ENCODE results near the gene SLAMF7. TPM values are rescaled to one million over a fixed set of nuclear protein-coding genes. Genes with fewer than 3 reads are reported as not detected.

SLAMF7 gene
- total RNA-seq, 3 donors from 2014 or later (not counting 1 experiment from before 2014, with no cell fraction given): 191 to 301 (median 227) TPM

GRCh38 chr1:160755461-160755860 lies 16.4 kb downstream of the SLAMF7 start:
- Mint-ChIP-seq H3K9me3 (peaks cover 3 to 4% of the 10 kb centered on the region in 2 donors), H3K27me3 (ENCODE audit: low read depth in 2 of 2) (no peaks in the 10 kb centered on the region), H3K27ac (peak overlapping the region; percentile 95 to 96), H3K36me3 (peaks cover 29% of the 10 kb centered on the region), H3K4me1 (peaks cover 80% of the 10 kb centered on the region in 2 donors), H3K4me3 (peak overlapping the region; percentile 65)
- peak overlapping the region; percentile 93 for H3K27ac ChIP-seq (ENCODE audit: low read length)
- 70% methylated on average over 2 of the region's 2 CpGs for WGBS (ENCODE audit: insufficient coverage)
- no peaks in the 10 kb centered on the region for H3K27me3 ChIP-seq (ENCODE audit: control insufficient read depth, insufficient read depth, low read length)
- ATAC-seq (peak in 1 of 3 donors; percentile 8), DNase-seq (no peak)
- no peak for TF ChIP-seq CTCF (IDR thresholded peaks at IDR 0.05)
- intact Hi-C loops (cut with micrococcal nuclease): loop anchor here (1.0 to 10.0 kb wide), 3 partner anchors 21 to 789 kb away; partner anchors contain the start of genes FCGR3A and LY9
- peaks cover 30% of the 10 kb centered on the region for H3K36me3 ChIP-seq (ENCODE audit: control insufficient read depth, insufficient read depth, low read length)
- H3K4me1 ChIP-seq (ENCODE audit: control insufficient read depth, insufficient read depth, low read length): peaks cover 64% of the 10 kb centered on the region
- H3K4me3 ChIP-seq (ENCODE audit: low read length): no peak overlapping the region
- no peaks in the 10 kb centered on the region for H3K9me3 ChIP-seq (ENCODE audit: control insufficient read depth, insufficient read depth, low read length)

GRCh38 chr1:160755911-160756848 lies 17.1 kb downstream of the SLAMF7 start:
- H3K27me3 ChIP-seq (ENCODE audit: control insufficient read depth, insufficient read depth, low read length): no peaks in the 10 kb centered on the region
- Mint-ChIP-seq H3K27me3 (ENCODE audit: low read depth in 2 of 2) (no peaks in the 10 kb centered on the region), H3K4me3 (peak overlapping the region; percentile 65), H3K27ac (peak overlapping the region; percentile 95 to 96), H3K4me1 (peaks cover 73% of the 10 kb centered on the region in 2 donors), H3K9me3 (peaks cover 3 to 5% of the 10 kb centered on the region in 2 donors), H3K36me3 (peaks cover 27% of the 10 kb centered on the region)
- TF ChIP-seq CTCF (IDR thresholded peaks at IDR 0.05): no peak
- H3K36me3 ChIP-seq (ENCODE audit: control insufficient read depth, insufficient read depth, low read length): peaks cover 23% of the 10 kb centered on the region
- intact Hi-C loops (cut with micrococcal nuclease): loop anchor here (1.0 to 10.0 kb wide), 6 partner anchors 11 to 789 kb away; partner anchors contain the start of genes FCGR3A, LY9 and SLAMF7
- ATAC-seq: peak; percentile 72 to 87 (median 85)
- 35% methylated on average over 3 of the region's 5 CpGs for WGBS (ENCODE audit: insufficient coverage)
- peak overlapping the region; percentile 93 for H3K27ac ChIP-seq (ENCODE audit: low read length)
- H3K9me3 ChIP-seq (ENCODE audit: control insufficient read depth, insufficient read depth, low read length): no peaks in the 10 kb centered on the region
- no peak overlapping the region for H3K4me3 ChIP-seq (ENCODE audit: low read length)
- DNase-seq: peak; percentile 50 to 81
- H3K4me1 ChIP-seq (ENCODE audit: control insufficient read depth, insufficient read depth, low read length): peaks cover 57% of the 10 kb centered on the region

- Histone ChIP-seq H3K36me3 (ENCODE audit: control insufficient read depth, insufficient read depth, low read length) (peaks cover 20% of the 10 kb centered on the region), H3K4me3 (ENCODE audit: low read length) (no peak overlapping the region), H3K27ac (ENCODE audit: low read length) (peak overlapping the region; percentile 93), H3K4me1 (ENCODE audit: control insufficient read depth, insufficient read depth, low read length) (peaks cover 52% of the 10 kb centered on the region), H3K27me3 (ENCODE audit: control insufficient read depth, insufficient read depth, low read length) (no peaks in the 10 kb centered on the region), H3K9me3 (ENCODE audit: control insufficient read depth, insufficient read depth, low read length) (no peaks in the 10 kb centered on the region)
- H3K9me3 Mint-ChIP-seq: peaks cover 3 to 6% of the 10 kb centered on the region in 2 donors
- peak overlapping the region; percentile 65 for H3K4me3 Mint-ChIP-seq
- TF ChIP-seq CTCF (IDR thresholded peaks at IDR 0.05): no peak
- no peaks in the 10 kb centered on the region for H3K27me3 Mint-ChIP-seq (ENCODE audit: low read depth in 2 of 2)
- 41% methylated on average over 2 of the region's 2 CpGs for WGBS (ENCODE audit: insufficient coverage)
- intact Hi-C loops (cut with micrococcal nuclease): loop anchor here (1.0 to 10.0 kb wide), 5 partner anchors 10 to 788 kb away; partner anchors contain the start of genes FCGR3A, LY9 and SLAMF7
- DNase-seq (peak in 1 of 2 donors; percentile 44), ATAC-seq (peak; percentile 19 to 44 (median 35))
- H3K4me1 Mint-ChIP-seq: peaks cover 66 to 68% of the 10 kb centered on the region in 2 donors
- peak overlapping the region; percentile 95 to 96 for H3K27ac Mint-ChIP-seq
- H3K36me3 Mint-ChIP-seq: peaks cover 21% of the 10 kb centered on the region
Measured at GRCh38 chr1:160756849-160757201, 17.8 kb downstream of the SLAMF7 start.

All from natural killer cell (primary cell).